HepG2 (cell line): ENCODE data around the gene SRC. TPM values are rescaled to one million over a fixed set of nuclear protein-coding genes. Genes with fewer than 3 reads are reported as not detected.

Source experiments
- ATAC-seq: fragments of 200-7000 bp; cut with Tn5 transposase; 3 replicates; pipeline ENCODE4 v1.9.1; 2020; ENCODE audit warnings: mild to moderate bottlenecking, moderate library complexity
- BruUV-seq: library from RNA; stranded (reverse); fragments of 400-500 nt; replicated peaks from 2 replicates; lab custom pipeline; 2021; lab: Mats Ljungman, UMichigan
- CTCF ChIA-PET: fragments of 300-600 bp; formaldehyde crosslinking; extraction: SDS; loops from one replicate; lab custom pipeline; 2021; ENCODE audit warnings: low total read pairs, inconsistent platforms, low intra/inter-chr PET ratio; lab: Yijun Ruan, JAX
- POLR2A ChIA-PET: fragments of 350-600 bp; sonication (Branson Sonifier 250); formaldehyde crosslinking; loops from one replicate; lab custom pipeline; 2020; ENCODE audit warnings: antibody characterized with exemption, inconsistent platforms; lab: Yijun Ruan, JAX
- DNase-seq: peaks from one replicate; pipeline ENCODE4 v3.0.0-alpha.2; 2015; ENCODE audit warnings: low spot score
- FAIRE-seq: peaks from 3 replicates; lab custom pipeline; 2011; peaks lifted over from hg19 to GRCh38; lab: Jason Lieb, UNC
- H2AFZ ChIP-seq: one replicate; pipeline ENCODE4 v1.6.1; 2011; ENCODE audit warnings: low read length, inconsistent platforms
- H3K27ac ChIP-seq: fragments of 300-600 bp; 3 replicates; pipeline ENCODE4 v1.8.0; 2011; ENCODE audit warnings: mixed run types, mild to moderate bottlenecking, mixed read lengths, low read length, inconsistent platforms; ENCODE audit not compliant: insufficient read depth; ENCODE audit errors: extremely low read length
- H3K27me3 ChIP-seq, 2 experiments: fragments of 200-600 bp in 1 of 2; 2 replicates in 1 of 2; 3 replicates in 1 of 2; pipeline versions ENCODE4 v1.6.0 to v1.8.0; 2011; ENCODE audit warnings: low read length in 2 of 2, mild to moderate bottlenecking in 2 of 2, moderate library complexity in 2 of 2, inconsistent platforms in 1 of 2; ENCODE audit not compliant: insufficient read depth in 2 of 2, control insufficient read depth in 1 of 2
- H3K36me3 ChIP-seq, 2 experiments: fragments of 200-600 bp in 1 of 2; replicated peaks in 1 of 2; 2 replicates in 1 of 2; 3 replicates in 1 of 2; pipeline versions ENCODE4 v1.5.1 to v1.8.0; 2011; ENCODE audit warnings: low read length in 2 of 2, inconsistent platforms in 1 of 2; ENCODE audit not compliant: insufficient read depth in 2 of 2, control insufficient read depth in 1 of 2
- H3K4me1 ChIP-seq: 2 replicates; pipeline ENCODE4 v1.5.1; 2012; ENCODE audit warnings: low read length, inconsistent platforms; ENCODE audit not compliant: insufficient read depth
- H3K4me2 ChIP-seq: 2 replicates; pipeline ENCODE4 v1.6.0; 2011; ENCODE audit warnings: low read depth, low read length, inconsistent platforms
- H3K4me3 ChIP-seq, 3 experiments: fragments of 200-600 bp in 1 of 3; sonication (generic), shearing (Covaris generic) in 1 of 3; replicated peaks in 1 of 3; 2 replicates each; pipeline ENCODE4 v1.5.1; 2011 to 2016; ENCODE audit warnings: low read length in 3 of 3, inconsistent platforms in 2 of 3, low read depth in 2 of 3, mild to moderate bottlenecking in 2 of 3, control low read depth in 1 of 3, mixed read lengths in 1 of 3; ENCODE audit not compliant: insufficient read depth in 1 of 3
- H3K79me2 ChIP-seq: one replicate; pipeline ENCODE4 v1.6.1; 2011; ENCODE audit warnings: low read length, inconsistent platforms; ENCODE audit not compliant: insufficient read depth
- H3K9ac ChIP-seq: 2 replicates; pipeline ENCODE4 v1.6.0; 2011; ENCODE audit warnings: mild to moderate bottlenecking, low read depth, low read length, inconsistent platforms; ENCODE audit not compliant: insufficient read depth
- H3K9me3 ChIP-seq: 2 replicates; pipeline ENCODE4 v1.5.1; 2012; ENCODE audit warnings: mild to moderate bottlenecking, low read length
- H4K20me1 ChIP-seq: 2 replicates; pipeline ENCODE4 v1.6.0; 2011; ENCODE audit warnings: inconsistent platforms, mild to moderate bottlenecking, low read length, moderate library complexity; ENCODE audit not compliant: insufficient read depth
- FOXA1 ChIP-seq, 2 experiments: fragments of 450-650 bp in 1 of 2; sonication (generic) in 1 of 2; formaldehyde crosslinking in 1 of 2; IDR thresholded peaks; 2 replicates each; pipeline versions ENCODE4 v1.4.0 to v1.6.1; 2016 to 2020; ENCODE audit warnings: missing genetic modification reagents in 1 of 2
- FOXC1 ChIP-seq: sonication (generic); formaldehyde crosslinking; IDR thresholded peaks from 2 replicates; pipeline ENCODE4 v1.8.0; 2022; ENCODE audit warnings: mild to moderate bottlenecking, missing genetic modification reagents, borderline replicate concordance
- GABPB1 ChIP-seq: IDR thresholded peaks from 2 replicates; pipeline ENCODE4 v1.6.1; 2016; ENCODE audit warnings: mild to moderate bottlenecking, missing genetic modification reagents, moderate library complexity, missing compliant biosample characterization
- IRF9 ChIP-seq: sonication (generic); formaldehyde crosslinking; IDR thresholded peaks from 2 replicates; pipeline ENCODE4 v1.8.0; 2022; ENCODE audit warnings: missing genetic modification reagents, mild to moderate bottlenecking, borderline replicate concordance
- MED8 ChIP-seq: sonication (generic); formaldehyde crosslinking; IDR thresholded peaks from 2 replicates; pipeline ENCODE4 v1.8.1; 2023; ENCODE audit warnings: mild to moderate bottlenecking, missing genetic modification reagents; ENCODE audit not compliant: insufficient replicate concordance
- MIER3 ChIP-seq: IDR thresholded peaks from 2 replicates; pipeline ENCODE4 v1.6.1; 2016; ENCODE audit warnings: missing compliant biosample characterization, borderline replicate concordance
- NR0B2 ChIP-seq: sonication (generic); formaldehyde crosslinking; IDR thresholded peaks from 2 replicates; pipeline ENCODE4 v1.4.0; 2020; ENCODE audit warnings: mild to moderate bottlenecking, missing genetic modification reagents
- PLRG1 ChIP-seq: fragments of 450-650 bp; conservative IDR thresholded peaks from 2 replicates; pipeline ENCODE4 v1.6.1; 2016
- RNF2 ChIP-seq: fragments of 450-650 bp; conservative IDR thresholded peaks from 2 replicates; pipeline ENCODE4 v1.6.1; 2016; ENCODE audit warnings: low read depth
- SMAD1 ChIP-seq: sonication (generic); formaldehyde crosslinking; IDR thresholded peaks from 2 replicates; pipeline ENCODE4 v1.4.0; 2020; ENCODE audit warnings: missing genetic modification reagents, low read depth, mild to moderate bottlenecking, borderline replicate concordance
- TAF1 ChIP-seq: sonication (generic); formaldehyde crosslinking; IDR thresholded peaks from 2 replicates; pipeline ENCODE4 v1.4.0; 2020; ENCODE audit warnings: missing genetic modification reagents
- TERF1 ChIP-seq: sonication (generic); formaldehyde crosslinking; IDR thresholded peaks from 2 replicates; pipeline ENCODE4 v1.8.0; 2022; ENCODE audit warnings: mild to moderate bottlenecking, missing genetic modification reagents, moderate library complexity
- TMF1 ChIP-seq: sonication (generic); formaldehyde crosslinking; IDR thresholded peaks from 2 replicates; pipeline ENCODE4 v1.8.1; 2022; ENCODE audit warnings: low read depth, missing genetic modification reagents
- ZBTB33 ChIP-seq: sonication (generic); formaldehyde crosslinking; IDR thresholded peaks from 2 replicates; pipeline ENCODE4 v1.4.0; 2020; ENCODE audit warnings: missing genetic modification reagents
- ZBTB38 ChIP-seq: sonication (generic); formaldehyde crosslinking; IDR thresholded peaks from 2 replicates; pipeline ENCODE4 v1.5.1; 2020; ENCODE audit warnings: mild to moderate bottlenecking, missing genetic modification reagents
- ZKSCAN1 ChIP-seq: fragments of 150-350 bp; IDR thresholded peaks from 2 replicates; pipeline ENCODE4 v1.6.1; 2014; ENCODE audit warnings: low read length
- ZNF331 ChIP-seq: sonication (generic); formaldehyde crosslinking; IDR thresholded peaks from 2 replicates; pipeline ENCODE4 v1.4.0; 2020; ENCODE audit warnings: missing genetic modification reagents
- ZNF441 ChIP-seq: sonication (generic); formaldehyde crosslinking; IDR thresholded peaks from 2 replicates; pipeline ENCODE4 v1.7.0; 2021; ENCODE audit warnings: missing genetic modification reagents, borderline replicate concordance
- ZNF451 ChIP-seq: sonication (generic); formaldehyde crosslinking; IDR thresholded peaks from 2 replicates; pipeline ENCODE4 v1.5.0; 2020; ENCODE audit warnings: mild to moderate bottlenecking, missing genetic modification reagents
- ZNF616 ChIP-seq: sonication (generic); formaldehyde crosslinking; IDR thresholded peaks from 2 replicates; pipeline ENCODE4 v1.5.0; 2020; ENCODE audit warnings: low read depth, mild to moderate bottlenecking, missing genetic modification reagents
- ZNF792 ChIP-seq: IDR thresholded peaks from 2 replicates; pipeline ENCODE4 v1.6.1; 2016
- ZNF841 ChIP-seq: sonication (generic); formaldehyde crosslinking; IDR thresholded peaks from 2 replicates; pipeline ENCODE4 v1.8.1; 2023; ENCODE audit warnings: missing genetic modification reagents, borderline replicate concordance
- whole genome bisulfite sequencing: methylation state at CpG from one replicate; pipeline ENCODE4 v1.1.6; 2017; ENCODE audit warnings: low lambda C conversion rate; 5-methylcytosine and 5-hydroxymethylcytosine counted together
- in situ Hi-C: cut with HindIII; loops from 2 replicates; pipeline ENCODE4 v1.10.0; 2017; ENCODE audit warnings: low pct_unique_long_range_greater_than_20kb; ENCODE audit not compliant: extremely low pct_ligation_motif_present
- intact Hi-C: fragments of 100-400 bp; cut with micrococcal nuclease; formaldehyde crosslinking; loops from one replicate; pipeline ENCODE4 v1.10.0; 2022; ENCODE audit not compliant: unreplicated experiment
- polyA plus RNA-seq, 8 experiments: library from polyadenylated mRNA; depleted of rRNA in 3 of 8; stranded (reverse) in 7 of 8; unstranded in 1 of 8; fragments of >200 nt; fragmentation: Illumina TruSeq in 4 of 8; extraction: Trizol in 4 of 8; gene quantifications; 2 replicates each; pipeline versions ENCODE4 v1.2.1 to v1.2.3, GENCODE V29; 2011 to 2016; ENCODE audit warnings: low read depth in 4 of 8, missing spikeins in 1 of 8, mixed read lengths in 1 of 8; ENCODE audit not compliant: insufficient read depth in 1 of 8
- total RNA-seq, 5 experiments: library from RNA; depleted of rRNA; stranded (reverse); fragments of >200 nt; fragmentation: Illumina TruSeq; extraction: Trizol; gene quantifications; 2 replicates each; pipeline ENCODE4 v1.2.3, GENCODE V29; 2016; ENCODE audit warnings: low read depth in 1 of 5

SRC gene
- total and polyA plus RNA-seq, 2 of the 13 experiments (the other 11 are each of a cell fraction or from before 2014, with no cell fraction given): 54.7 to 192 TPM

- BruUV-seq: no TSS peak
- FAIRE-seq: no peak
- intact Hi-C loops: no loop called here
These were observed 35.9 kb upstream of the SRC start for GRCh38 chr20:37309936-37310590.

More at GRCh38 chr20:37309936-37310590, 35.9 kb upstream of the SRC start:
- POLR2A ChIA-PET: no interaction called here
- no peaks in the 10 kb centered on the region for H3K27me3 ChIP-seq
- no peak overlapping the region for H3K4me3 ChIP-seq
- no peaks in the 10 kb centered on the region for H4K20me1 ChIP-seq
- TF ChIP-seq TAF1 (CRISPR knock-in tag) (no peak), FOXA1 (IDR thresholded peaks at IDR 0.05) (no peak), FOXA1 (CRISPR knock-in tag; IDR thresholded peaks at IDR 0.05) (0 out of 2 replicates have a peak, but pooled peaks have one; percentile 17), ZNF451 (0 out of 2 replicates have a peak, but pooled peaks have one; percentile 33), IRF9 (CRISPR knock-in tag) (no peak), PLRG1 (no peak), SMAD1 (no peak), NR0B2 (CRISPR knock-in tag) (no peak), TERF1 (CRISPR knock-in tag) (no peak), ZNF616 (CRISPR knock-in tag) (no peak), ZBTB33 (CRISPR knock-in tag) (peak; percentile 40; the same call in 1 of the 2 replicates), ZNF841 (CRISPR knock-in tag) (no peak), ZNF331 (CRISPR knock-in tag) (no peak), ZNF441 (CRISPR knock-in tag) (no peak), RNF2 (no peak), ZNF792 (CRISPR knock-in tag) (no peak), ZBTB38 (CRISPR knock-in tag) (peak; percentile 74; the same call in 1 of the 2 replicates), GABPB1 (no peak), FOXC1 (CRISPR knock-in tag) (no peak), MIER3 (CRISPR knock-in tag) (no peak), MED8 (CRISPR knock-in tag) (no peak), TMF1 (CRISPR knock-in tag) (no peak), ZKSCAN1 (no peak)
- TF ChIP-seq, all 625 proteins: peak for 4
- Histone ChIP-seq H3K4me1 (peaks cover 20% of the 10 kb centered on the region), H2AFZ (no peak overlapping the region), H3K4me2 (no peak overlapping the region), H3K79me2 (peaks cover 2% of the 10 kb centered on the region), H3K36me3 (peaks cover 8 to 24% of the 10 kb centered on the region in 2 experiments; a peak in 4 of 5 replicates), H3K9ac (no peak overlapping the region), H3K27ac (no peak overlapping the region), H3K9me3 (no peaks in the 10 kb centered on the region)
- 90% methylated on average over 16 of the region's 16 CpGs for WGBS
- ATAC-seq (no peak), DNase-seq (no peak)
- CTCF ChIA-PET: no interaction called here
- in situ Hi-C loops: no loop called here
